ENCODE results near the gene FCN3.

The FCN3 gene

GRCh38 chr1:27372808-27373690 lies 1.6 kb downstream of the FCN3 start:
- no peaks in the 10 kb centered on the region for H3K27me3 ChIP-seq (ENCODE audit: control insufficient read depth in 1 of 2, insufficient read depth in 2 of 2, low read length in 2 of 2)
- no peaks in the 10 kb centered on the region for H3K4me1 ChIP-seq (ENCODE audit: insufficient read depth, low read length)
- no peak overlapping the region for H3K27ac ChIP-seq (ENCODE audit: low read depth, low read length)
- H3K9me3 ChIP-seq (ENCODE audit: low read length) = no peaks in the 10 kb centered on the region
- no peak overlapping the region for H3K9ac ChIP-seq (ENCODE audit: low read length)
- no peak overlapping the region for H3K4me3 ChIP-seq (ENCODE audit: low read depth in 1 of 2, low read length in 2 of 2)
- H3K36me3 ChIP-seq (ENCODE audit: insufficient read depth, low read length) = no peaks in the 10 kb centered on the region

GRCh38 chr1:27372022-27372807 lies 2.4 kb downstream of the FCN3 start:
- no peak overlapping the region for H3K27ac ChIP-seq (ENCODE audit: low read depth, low read length)
- no peak overlapping the region for H3K9ac ChIP-seq (ENCODE audit: low read length)
- H3K9me3 ChIP-seq (ENCODE audit: low read length) = no peaks in the 10 kb centered on the region
- H3K4me1 ChIP-seq (ENCODE audit: insufficient read depth, low read length) = peaks cover 3% of the 10 kb centered on the region
- H3K27me3 ChIP-seq (ENCODE audit: control insufficient read depth in 1 of 2, insufficient read depth in 2 of 2, low read length in 2 of 2) = no peaks in the 10 kb centered on the region
- no peak overlapping the region for H3K4me3 ChIP-seq (ENCODE audit: low read depth in 1 of 2, low read length in 2 of 2)
- H3K36me3 ChIP-seq (ENCODE audit: insufficient read depth, low read length) = no peaks in the 10 kb centered on the region

GRCh38 chr1:27368869-27369582 lies 5.6 kb downstream of the FCN3 start:
- H3K4me3 ChIP-seq (ENCODE audit: low read depth in 1 of 2, low read length in 2 of 2) = no peak overlapping the region
- H3K27ac ChIP-seq (ENCODE audit: low read depth, low read length) = no peak overlapping the region
- no peaks in the 10 kb centered on the region for H3K27me3 ChIP-seq (ENCODE audit: control insufficient read depth in 1 of 2, insufficient read depth in 2 of 2, low read length in 2 of 2)
- H3K36me3 ChIP-seq (ENCODE audit: insufficient read depth, low read length) = no peaks in the 10 kb centered on the region
- H3K4me1 ChIP-seq (ENCODE audit: insufficient read depth, low read length) = peaks cover 20% of the 10 kb centered on the region
- H3K9ac ChIP-seq (ENCODE audit: low read length) = no peak overlapping the region
- no peaks in the 10 kb centered on the region for H3K9me3 ChIP-seq (ENCODE audit: low read length)

DNA sequence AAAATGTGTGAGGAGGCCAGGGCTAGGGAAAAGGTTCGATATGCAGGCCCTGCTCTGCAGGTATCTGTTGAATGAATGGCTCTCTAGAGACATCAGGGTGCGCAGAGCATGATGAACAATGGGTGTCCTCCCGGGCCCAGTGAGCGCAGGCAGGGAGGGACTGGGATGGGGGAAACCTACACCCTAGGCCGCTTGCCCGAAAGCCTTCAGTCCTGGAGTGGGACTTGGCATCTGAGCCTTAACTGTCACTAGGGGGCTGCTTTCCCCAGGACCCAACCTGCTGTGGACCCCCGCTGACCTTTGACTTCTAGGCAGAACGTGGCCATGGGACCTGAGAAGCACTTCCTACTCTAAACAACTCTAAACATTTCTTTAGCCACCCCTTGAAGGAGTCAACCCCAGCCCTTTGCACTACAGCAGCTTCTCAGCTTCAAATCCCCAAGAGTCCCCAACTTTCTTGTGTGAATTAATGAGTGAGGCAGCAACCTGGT lies 7.4 kb downstream of the FCN3 start:
- H3K4me3 ChIP-seq (ENCODE audit: low read depth in 1 of 2, low read length in 2 of 2) = peak overlapping the region; percentile 30 to 72
- peaks cover 15% of the 10 kb centered on the region for H3K36me3 ChIP-seq (ENCODE audit: insufficient read depth, low read length)
- no peaks in the 10 kb centered on the region for H3K9me3 ChIP-seq (ENCODE audit: low read length)
- peak overlapping the region; percentile 69 for H3K27ac ChIP-seq (ENCODE audit: low read depth, low read length)
- H3K9ac ChIP-seq (ENCODE audit: low read length) = peak overlapping the region; percentile 68
- no peaks in the 10 kb centered on the region for H3K27me3 ChIP-seq (ENCODE audit: control insufficient read depth in 1 of 2, insufficient read depth in 2 of 2, low read length in 2 of 2)
- H3K4me1 ChIP-seq (ENCODE audit: insufficient read depth, low read length) = peaks cover 20% of the 10 kb centered on the region

GRCh38 chr1:27366411-27367159 lies 8.0 kb downstream of the FCN3 start, which contains the start of gene MAP3K6:
MAP3K6 (minus strand) TSS chr1:27366961; CDS start chr1:27366597, 364 bp downstream.
- H3K27me3 ChIP-seq (ENCODE audit: control insufficient read depth in 1 of 2, insufficient read depth in 2 of 2, low read length in 2 of 2) = no peaks in the 10 kb centered on the region
- peak within 1 kb of the TSS; percentile 98 for H3K27ac ChIP-seq (ENCODE audit: low read depth, low read length)
- H3K4me1 ChIP-seq (ENCODE audit: insufficient read depth, low read length) = peaks cover 20% of the 10 kb centered on the region
- peaks cover 21% of the 10 kb centered on the region for H3K36me3 ChIP-seq (ENCODE audit: insufficient read depth, low read length)
- H3K9me3 ChIP-seq (ENCODE audit: low read length) = no peaks in the 10 kb centered on the region
- H3K4me3 ChIP-seq (ENCODE audit: low read depth in 1 of 2, low read length in 2 of 2) = peak within 1 kb of the TSS; percentile 62 to 72
- H3K9ac ChIP-seq (ENCODE audit: low read length) = peak within 1 kb of the TSS; percentile 68

GRCh38 chr1:27366113-27366410 lies 8.6 kb downstream of the FCN3 start:
- peak overlapping the region; percentile 98 for H3K27ac ChIP-seq (ENCODE audit: low read depth, low read length)
- H3K27me3 ChIP-seq (ENCODE audit: control insufficient read depth in 1 of 2, insufficient read depth in 2 of 2, low read length in 2 of 2) = no peaks in the 10 kb centered on the region
- H3K9ac ChIP-seq (ENCODE audit: low read length) = peak overlapping the region; percentile 49
- H3K4me1 ChIP-seq (ENCODE audit: insufficient read depth, low read length) = peaks cover 20% of the 10 kb centered on the region
- H3K9me3 ChIP-seq (ENCODE audit: low read length) = no peaks in the 10 kb centered on the region
- peak overlapping the region; percentile 61 to 62 for H3K4me3 ChIP-seq (ENCODE audit: low read depth in 1 of 2, low read length in 2 of 2)
- H3K36me3 ChIP-seq (ENCODE audit: insufficient read depth, low read length) = peaks cover 27% of the 10 kb centered on the region

DNA sequence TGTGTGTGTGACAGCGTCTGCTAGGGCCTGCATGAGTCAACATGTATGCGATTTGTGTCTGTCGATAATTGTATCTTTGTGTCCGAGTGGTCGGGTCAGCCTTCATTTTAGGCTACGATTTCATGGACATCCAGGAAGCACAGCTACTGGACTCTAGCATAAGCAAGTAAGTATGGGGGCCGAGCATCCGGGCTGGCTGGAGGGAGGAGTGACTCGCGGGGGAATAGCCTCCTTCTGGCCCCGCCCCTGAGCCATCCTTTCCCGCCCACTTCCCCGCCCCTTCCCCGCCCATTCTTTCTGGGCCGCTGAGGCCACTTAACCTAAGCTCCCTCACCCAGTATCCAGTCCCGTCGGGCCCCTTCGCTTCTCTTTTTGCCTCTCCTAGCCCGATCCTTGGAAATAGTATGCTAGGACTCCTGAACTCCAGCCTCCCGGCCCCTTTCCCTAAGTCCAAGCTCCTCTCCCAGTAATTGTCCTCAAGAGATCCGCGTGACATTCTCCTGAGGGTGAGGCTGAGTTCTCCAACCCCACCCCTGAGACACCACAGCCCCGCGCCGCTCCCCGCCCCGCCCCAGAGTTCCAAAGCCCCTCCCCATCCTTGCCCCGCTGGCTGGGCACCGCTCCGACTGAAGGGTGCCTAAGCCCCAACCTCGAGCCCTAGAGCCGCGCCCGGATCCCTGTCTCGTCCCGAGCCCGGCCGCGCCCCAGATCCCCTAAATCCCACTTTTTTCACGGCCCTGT lies 9.1 kb downstream of the FCN3 start:
- peak overlapping the region; percentile 98 for H3K27ac ChIP-seq (ENCODE audit: low read depth, low read length)
- H3K9ac ChIP-seq (ENCODE audit: low read length) = peak overlapping the region; percentile 49
- H3K27me3 ChIP-seq (ENCODE audit: control insufficient read depth in 1 of 2, insufficient read depth in 2 of 2, low read length in 2 of 2) = no peaks in the 10 kb centered on the region
- H3K4me3 ChIP-seq (ENCODE audit: low read depth in 1 of 2, low read length in 2 of 2) = peak overlapping the region; percentile 61 to 62
- no peaks in the 10 kb centered on the region for H3K9me3 ChIP-seq (ENCODE audit: low read length)
- H3K4me1 ChIP-seq (ENCODE audit: insufficient read depth, low read length) = peaks cover 20% of the 10 kb centered on the region
- H3K36me3 ChIP-seq (ENCODE audit: insufficient read depth, low read length) = peaks cover 29% of the 10 kb centered on the region

DNA sequence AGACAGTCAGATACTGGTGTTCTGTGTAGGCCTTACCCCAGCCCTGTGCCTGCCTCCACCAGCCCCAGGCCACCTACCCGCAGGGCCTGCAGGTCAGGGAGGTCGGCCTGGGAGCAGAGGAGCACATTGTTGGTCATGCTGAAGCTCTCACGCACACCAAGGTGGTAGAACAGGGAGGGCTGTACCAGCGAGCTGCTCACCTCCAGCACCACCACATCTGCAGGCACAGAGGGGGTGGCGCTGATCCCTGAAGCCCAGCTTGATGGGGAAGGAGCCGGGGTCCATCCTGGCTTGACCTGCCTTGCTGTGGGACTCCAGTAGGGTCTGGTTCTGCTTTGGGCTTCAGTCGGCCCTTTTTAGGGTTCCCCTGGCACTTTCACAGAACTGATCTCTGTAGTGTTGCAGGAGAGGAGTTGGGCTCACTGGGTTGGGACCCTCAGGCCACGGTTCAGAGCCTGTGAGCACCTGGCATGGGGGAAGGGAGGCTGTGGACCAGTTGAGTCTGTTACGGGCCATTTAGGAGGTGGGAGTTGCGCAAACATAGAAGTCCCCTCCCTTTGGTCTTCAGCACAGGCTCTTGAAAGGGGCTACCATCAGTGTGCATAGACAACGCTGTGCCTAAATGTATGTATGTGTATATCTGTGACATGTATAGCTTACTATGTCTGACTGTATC lies 9.8 kb downstream of the FCN3 start:
- Histone ChIP-seq H3K4me3 (ENCODE audit: low read depth in 1 of 2, low read length in 2 of 2) (peak overlapping the region in 1 of 2 donors; percentile 57), H3K9ac (ENCODE audit: low read length) (peak overlapping the region; percentile 45), H3K4me1 (ENCODE audit: insufficient read depth, low read length) (peaks cover 24% of the 10 kb centered on the region), H3K27me3 (ENCODE audit: control insufficient read depth in 1 of 2, insufficient read depth in 2 of 2, low read length in 2 of 2) (no peaks in the 10 kb centered on the region), H3K36me3 (ENCODE audit: insufficient read depth, low read length) (peaks cover 32% of the 10 kb centered on the region), H3K27ac (ENCODE audit: low read depth, low read length) (peak overlapping the region; percentile 86), H3K9me3 (ENCODE audit: low read length) (no peaks in the 10 kb centered on the region)

GRCh38 chr1:27363766-27364695 lies 10.6 kb downstream of the FCN3 start:
- peaks cover 40% of the 10 kb centered on the region for H3K36me3 ChIP-seq (ENCODE audit: insufficient read depth, low read length)
- H3K4me1 ChIP-seq (ENCODE audit: insufficient read depth, low read length) = peaks cover 25% of the 10 kb centered on the region

More at GRCh38 chr1:27363766-27364695, 10.6 kb downstream of the FCN3 start:
- Histone ChIP-seq H3K27ac (ENCODE audit: low read depth, low read length) (no peak overlapping the region), H3K4me3 (ENCODE audit: low read depth in 1 of 2, low read length in 2 of 2) (peak overlapping the region in 1 of 2 donors; percentile 57), H3K27me3 (ENCODE audit: control insufficient read depth in 1 of 2, insufficient read depth in 2 of 2, low read length in 2 of 2) (no peaks in the 10 kb centered on the region), H3K9me3 (ENCODE audit: low read length) (no peaks in the 10 kb centered on the region), H3K9ac (ENCODE audit: low read length) (no peak overlapping the region)

Data from muscle layer of colon (tissue), 2 donors.